Prostate gland (tissue), 2 donors: ENCODE data around the gene EPB41L1. TPM values are rescaled to one million over a fixed set of nuclear protein-coding genes. Genes with fewer than 3 reads are reported as not detected.

Experiments
- DNase-seq: peaks from one replicate; pipeline ENCODE4 v3.0.0-alpha.2; 2019; ENCODE audit warnings: low spot score
- H3K27ac ChIP-seq, 2 donors: fragments of 200-600 bp; sonication (generic); 2 replicates each; pipeline ENCODE4 v1.5.1; 2017 to 2019
- H3K27me3 ChIP-seq: fragments of 200-600 bp; sonication (generic); replicated peaks from 2 replicates; pipeline ENCODE4 v1.5.1; 2019; ENCODE audit not compliant: insufficient read depth
- H3K36me3 ChIP-seq, 2 donors: fragments of 200-600 bp; sonication (generic); 1 replicate in 1 of 2; 2 replicates in 1 of 2; pipeline versions ENCODE4 v1.5.1 to v1.8.1; 2017 to 2019
- H3K4me1 ChIP-seq: fragments of 200-600 bp; sonication (generic); replicated peaks from 2 replicates; pipeline ENCODE4 v1.5.1; 2019
- H3K4me3 ChIP-seq, 2 donors: fragments of 200-600 bp; sonication (generic); 2 replicates each; pipeline ENCODE4 v1.5.1; 2017 to 2019
- H3K9me3 ChIP-seq: fragments of 200-600 bp; sonication (generic); 2 replicates; pipeline ENCODE4 v1.5.1; 2017
- POLR2A ChIP-seq: fragments of 450-650 bp; IDR thresholded peaks from one replicate; pipeline ENCODE4 v1.6.1; 2016; ENCODE audit warnings: antibody characterized with exemption, mild to moderate bottlenecking
- POLR2AphosphoS5 ChIP-seq: sonication (generic); formaldehyde crosslinking; IDR thresholded peaks from one replicate; pipeline ENCODE4 v1.6.1; 2017; ENCODE audit warnings: antibody characterized with exemption
- WGBS: methylation state at CpG from one replicate; pipeline ENCODE4 v1.1.5; 2018; 5-methylcytosine and 5-hydroxymethylcytosine counted together
- intact Hi-C: fragments of 100-400 bp; cut with DNase I; formaldehyde crosslinking; loops from one replicate; pipeline ENCODE4 v1.14.2; 2022
- total RNA-seq, 2 donors: library from RNA; depleted of rRNA; stranded (reverse); fragments of >200 nt; gene quantifications; one replicate each; pipeline ENCODE4 v1.1.0, GENCODE V29; 2016
- TF ChIP-seq, protein P1 (sequence below), 4 experiments: fragments of 200-600 bp in 2 of 4; fragments of 450-650 bp in 2 of 4; sonication (generic) in 2 of 4; IDR thresholded peaks; 1 replicate in 3 of 4; 2 replicates in 1 of 4; pipeline ENCODE4 v1.5.1; 2016 to 2019; ENCODE audit warnings: antibody characterized with exemption in 4 of 4, mild to moderate bottlenecking in 2 of 4, moderate library complexity in 2 of 4

Gene EPB41L1
- total RNA-seq, 2 donors from 2014 or later: 27.7 to 91.1 TPM

DNA sequence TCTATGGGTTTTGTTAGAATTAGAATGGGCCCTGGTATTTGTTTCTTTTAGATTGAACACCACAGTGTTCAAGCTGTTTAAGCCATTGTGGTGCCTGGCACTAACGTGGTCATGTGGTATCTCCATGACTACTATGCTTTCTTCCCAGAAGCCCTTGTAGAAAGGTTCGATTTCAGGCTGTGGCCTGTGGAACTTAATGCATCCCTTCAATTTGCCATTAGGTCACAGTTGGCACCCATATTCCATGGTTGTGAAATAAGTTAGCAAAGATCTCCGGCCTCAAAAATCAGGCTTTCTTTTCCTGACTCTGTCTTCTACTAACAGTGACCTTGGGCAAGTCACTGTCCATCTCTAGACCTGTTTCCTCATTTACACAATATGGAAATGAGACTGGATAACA is 50.5 kb downstream of the EPB41L1 start:
- TF ChIP-seq POLR2A (no peak), POLR2AphosphoS5 (no peak)
- TF ChIP-seq, protein P1, sequence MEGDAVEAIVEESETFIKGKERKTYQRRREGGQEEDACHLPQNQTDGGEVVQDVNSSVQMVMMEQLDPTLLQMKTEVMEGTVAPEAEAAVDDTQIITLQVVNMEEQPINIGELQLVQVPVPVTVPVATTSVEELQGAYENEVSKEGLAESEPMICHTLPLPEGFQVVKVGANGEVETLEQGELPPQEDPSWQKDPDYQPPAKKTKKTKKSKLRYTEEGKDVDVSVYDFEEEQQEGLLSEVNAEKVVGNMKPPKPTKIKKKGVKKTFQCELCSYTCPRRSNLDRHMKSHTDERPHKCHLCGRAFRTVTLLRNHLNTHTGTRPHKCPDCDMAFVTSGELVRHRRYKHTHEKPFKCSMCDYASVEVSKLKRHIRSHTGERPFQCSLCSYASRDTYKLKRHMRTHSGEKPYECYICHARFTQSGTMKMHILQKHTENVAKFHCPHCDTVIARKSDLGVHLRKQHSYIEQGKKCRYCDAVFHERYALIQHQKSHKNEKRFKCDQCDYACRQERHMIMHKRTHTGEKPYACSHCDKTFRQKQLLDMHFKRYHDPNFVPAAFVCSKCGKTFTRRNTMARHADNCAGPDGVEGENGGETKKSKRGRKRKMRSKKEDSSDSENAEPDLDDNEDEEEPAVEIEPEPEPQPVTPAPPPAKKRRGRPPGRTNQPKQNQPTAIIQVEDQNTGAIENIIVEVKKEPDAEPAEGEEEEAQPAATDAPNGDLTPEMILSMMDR (IDR thresholded peaks at IDR 0.05): no peak
- Histone ChIP-seq H3K36me3 (no peaks in the 10 kb centered on the region), H3K27me3 (no peaks in the 10 kb centered on the region), H3K4me3 (no peak overlapping the region), H3K4me1 (no peaks in the 10 kb centered on the region), H3K27ac (no peak overlapping the region), H3K9me3 (no peaks in the 10 kb centered on the region)
- intact Hi-C loops: loop anchor here (5.0 kb wide), 1 partner anchor 237 kb away; no protein-coding TSS in a partner anchor
- 90% methylated on average over 3 of the region's 3 CpGs for WGBS
- no peak for DNase-seq

DNA sequence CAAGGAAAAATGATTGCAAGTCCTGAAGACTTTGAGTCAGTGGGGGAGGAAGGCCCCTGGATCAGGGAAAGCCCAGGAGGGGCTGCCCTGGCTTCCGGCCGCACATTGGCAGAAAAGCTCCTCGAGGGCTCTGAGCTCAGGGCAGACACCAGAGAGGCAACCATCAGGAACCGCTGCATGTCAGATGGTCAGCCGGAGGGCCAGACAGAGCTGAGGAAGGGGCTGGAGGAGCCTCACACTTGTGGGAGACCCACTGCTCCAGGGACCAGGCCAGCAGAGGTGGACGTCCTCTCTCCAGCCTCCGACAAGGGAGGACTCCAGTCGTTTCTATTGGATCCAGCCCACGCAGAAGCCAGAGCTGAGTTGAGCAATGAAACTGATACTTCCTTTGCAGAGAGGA is 51.5 kb downstream of the EPB41L1 start:
- no peaks in the 10 kb centered on the region for H3K27me3 ChIP-seq
- H3K36me3 ChIP-seq: no peaks in the 10 kb centered on the region
- WGBS: 84% methylated on average over 8 of the region's 9 CpGs
- intact Hi-C loops: loop anchor here (5.0 kb wide), 1 partner anchor 236 kb away; no protein-coding TSS in a partner anchor
- TF ChIP-seq POLR2A: no peak
- no peak for TF ChIP-seq POLR2AphosphoS5
- TF ChIP-seq, protein P1 (IDR thresholded peaks at IDR 0.05): no peak
- H3K27ac ChIP-seq: no peak overlapping the region
- H3K9me3 ChIP-seq: no peaks in the 10 kb centered on the region
- no peak overlapping the region for H3K4me3 ChIP-seq
- no peaks in the 10 kb centered on the region for H3K4me1 ChIP-seq
- DNase-seq: no peak

DNA sequence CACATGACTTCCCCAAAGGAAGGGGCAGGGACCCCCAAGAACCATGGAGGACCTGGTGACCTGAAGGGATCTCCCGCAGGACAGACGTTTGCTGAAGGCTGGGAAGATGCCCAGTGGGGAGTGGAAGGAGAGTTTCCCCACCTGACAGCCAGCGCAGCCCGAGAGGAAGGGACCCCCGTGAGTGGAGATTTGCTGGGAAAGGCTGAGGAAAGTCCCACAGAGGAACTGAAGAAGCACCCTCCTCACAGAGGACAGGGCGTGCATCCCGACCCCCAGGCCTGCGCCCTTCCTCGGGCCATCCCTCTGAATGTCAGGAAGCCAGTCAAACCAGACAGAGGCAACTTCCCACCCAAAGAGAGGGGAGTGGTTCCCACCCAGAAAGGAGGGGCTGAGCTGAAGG is 52.1 kb downstream of the EPB41L1 start:
- WGBS: 88% methylated on average over 9 of the region's 9 CpGs
- TF ChIP-seq, protein P1 (IDR thresholded peaks at IDR 0.05): no peak
- no peaks in the 10 kb centered on the region for H3K27me3 ChIP-seq
- no peak overlapping the region for H3K4me3 ChIP-seq
- H3K27ac ChIP-seq: no peak overlapping the region
- H3K9me3 ChIP-seq: no peaks in the 10 kb centered on the region
- no peaks in the 10 kb centered on the region for H3K4me1 ChIP-seq
- intact Hi-C loops: loop anchor here (5.0 kb wide), 1 partner anchor 236 kb away; no protein-coding TSS in a partner anchor
- DNase-seq: no peak
- no peaks in the 10 kb centered on the region for H3K36me3 ChIP-seq

DNA sequence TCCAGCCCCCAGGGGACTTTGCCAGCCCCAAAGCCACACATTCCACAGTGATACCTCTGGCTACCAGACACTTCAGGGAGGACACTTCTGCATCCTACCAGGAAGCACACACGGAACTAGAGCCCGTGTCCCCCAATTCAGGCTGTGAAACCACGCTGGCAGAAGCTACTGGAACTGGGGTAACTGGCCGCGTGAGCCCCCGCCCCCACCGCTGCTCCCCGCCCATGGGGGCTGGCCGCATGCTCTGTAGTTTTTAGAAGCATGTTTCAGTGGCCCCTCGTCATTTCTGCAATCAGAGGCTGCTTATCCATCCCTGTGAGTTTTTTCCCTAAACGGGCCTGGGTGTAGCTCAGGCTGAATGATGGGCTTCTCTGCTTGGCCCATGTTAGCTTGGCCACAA is 53.1 kb downstream of the EPB41L1 start:
- no peaks in the 10 kb centered on the region for H3K4me1 ChIP-seq
- no peaks in the 10 kb centered on the region for H3K9me3 ChIP-seq
- H3K27me3 ChIP-seq: no peaks in the 10 kb centered on the region
- no peaks in the 10 kb centered on the region for H3K36me3 ChIP-seq
- 88% methylated on average over 11 of the region's 11 CpGs for WGBS
- H3K27ac ChIP-seq: no peak overlapping the region
- H3K4me3 ChIP-seq: no peak overlapping the region
- no peak for DNase-seq
- intact Hi-C loops: loop anchor here (5.0 kb wide), 1 partner anchor 235 kb away; no protein-coding TSS in a partner anchor
- TF ChIP-seq POLR2A: no peak
- TF ChIP-seq, protein P1 (IDR thresholded peaks at IDR 0.05): no peak
- no peak for TF ChIP-seq POLR2AphosphoS5

DNA sequence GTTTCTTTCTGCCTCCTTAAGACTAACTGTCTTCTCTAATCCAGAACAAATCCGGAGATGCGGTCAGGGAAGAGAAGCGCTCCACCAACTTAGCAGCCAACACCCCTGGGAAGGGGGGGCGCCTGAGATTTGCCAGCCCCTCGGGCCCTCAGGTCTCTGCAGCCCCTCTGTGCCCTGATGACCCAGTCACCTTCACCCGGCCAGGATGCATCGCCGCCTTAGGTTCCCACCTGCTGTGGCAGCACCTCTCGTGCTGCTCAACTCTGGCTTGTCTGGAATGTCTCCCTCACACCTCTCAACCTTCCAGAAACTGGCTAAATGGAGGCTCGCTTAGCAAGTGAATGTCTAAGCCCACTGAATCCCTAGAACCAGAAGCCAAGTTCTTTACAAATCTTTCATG is 53.7 kb downstream of the EPB41L1 start:
- intact Hi-C loops: loop anchor here (5.0 kb wide), 1 partner anchor 234 kb away; no protein-coding TSS in a partner anchor
- Histone ChIP-seq H3K4me1 (no peaks in the 10 kb centered on the region), H3K27ac (no peak overlapping the region), H3K36me3 (no peaks in the 10 kb centered on the region), H3K27me3 (no peaks in the 10 kb centered on the region), H3K9me3 (no peaks in the 10 kb centered on the region), H3K4me3 (no peak overlapping the region)
- no peak for DNase-seq
- TF ChIP-seq POLR2AphosphoS5 (no peak), POLR2A (no peak)
- TF ChIP-seq, protein P1 (IDR thresholded peaks at IDR 0.05): no peak
- WGBS: 84% methylated on average over 10 of the region's 10 CpGs
